GM12878 (cell line): ENCODE measurements around the gene RAD9A. TPM values are rescaled to one million over a fixed set of nuclear protein-coding genes. Genes with fewer than 3 reads are reported as not detected.

ENCODE experiments used
- ATAC-seq: fragments of 200-7000 bp; cut with Tn5 transposase; 3 replicates; pipeline ENCODE4 v1.9.1; 2020; ENCODE audit warnings: mild to moderate bottlenecking, moderate library complexity
- BruUV-seq: library from RNA; stranded (reverse); fragments of 400-500 nt; replicated peaks from 2 replicates; lab custom pipeline; 2021; lab: Mats Ljungman, UMichigan
- CTCF ChIA-PET: fragments of 300-600 bp; sonication (Branson Sonifier 250); formaldehyde crosslinking; extraction: SDS; loops from one replicate; lab custom pipeline; 2021; ENCODE audit warnings: inconsistent platforms; lab: Yijun Ruan, JAX
- POLR2A ChIA-PET: fragments of 350-600 bp; formaldehyde crosslinking; extraction: SDS; loops from one replicate; lab custom pipeline; 2021; ENCODE audit warnings: inconsistent platforms; lab: Charles Lee
- RAD21 ChIA-PET: fragments of 300-600 bp; sonication (Branson Sonifier 250); formaldehyde crosslinking; loops from one replicate; lab custom pipeline; 2023; ENCODE audit warnings: antibody characterized with exemption; ENCODE audit not compliant: unreplicated experiment; lab: Charles Lee
- SMC1A ChIA-PET: fragments of 300-600 bp; sonication (Branson Sonifier 250); formaldehyde crosslinking; loops from one replicate; lab custom pipeline; 2023; ENCODE audit not compliant: unreplicated experiment, uncharacterized antibody; lab: Charles Lee
- DNase-seq: peaks from one replicate; pipeline ENCODE4 v3.0.0-alpha.2; 2011; ENCODE audit warnings: low read depth, low spot score
- FAIRE-seq: peaks from 3 replicates; lab custom pipeline; 2011; peaks lifted over from hg19 to GRCh38; lab: Jason Lieb, UNC
- H2AFZ ChIP-seq: 2 replicates; pipeline ENCODE4 v1.6.0; 2011; ENCODE audit warnings: low read depth, low read length, control low read depth; ENCODE audit not compliant: control insufficient read depth
- H3K27ac ChIP-seq: 2 replicates; pipeline ENCODE4 v1.5.1; 2011; ENCODE audit warnings: control low read depth; ENCODE audit not compliant: control insufficient read depth, insufficient read depth
- H3K27me3 ChIP-seq, 2 experiments: replicated peaks in 1 of 2; 2 replicates each; pipeline versions ENCODE4 v1.6.0 to v1.6.1; 2011; ENCODE audit warnings: low read length in 1 of 2; ENCODE audit not compliant: control insufficient read depth in 2 of 2, insufficient read depth in 2 of 2
- H3K36me3 ChIP-seq, 2 experiments: 2 replicates each; pipeline ENCODE4 v1.5.1; 2011; ENCODE audit warnings: low read length in 1 of 2; ENCODE audit not compliant: control insufficient read depth in 2 of 2, insufficient read depth in 2 of 2
- H3K4me1 ChIP-seq: 2 replicates; pipeline ENCODE4 v1.6.1; 2011; ENCODE audit warnings: mild to moderate bottlenecking, low read length, moderate library complexity, mixed read lengths; ENCODE audit not compliant: control insufficient read depth, insufficient read depth
- H3K4me2 ChIP-seq: 2 replicates; pipeline ENCODE4 v1.6.0; 2011; ENCODE audit warnings: control low read depth; ENCODE audit not compliant: control insufficient read depth, insufficient read depth
- H3K4me3 ChIP-seq: fragments of 200-600 bp; sonication (generic); 2 replicates; pipeline ENCODE4 v1.5.1; 2016
- H3K79me2 ChIP-seq: 2 replicates; pipeline ENCODE4 v1.6.0; 2011; ENCODE audit warnings: low read length; ENCODE audit not compliant: control insufficient read depth, insufficient read depth
- H3K9ac ChIP-seq: 2 replicates; pipeline ENCODE4 v1.8.0; 2011; ENCODE audit warnings: low read length, control low read depth, mixed read lengths; ENCODE audit not compliant: control insufficient read depth, insufficient read depth
- H3K9me3 ChIP-seq: replicated peaks from 3 replicates; pipeline ENCODE4 v1.5.1; 2011; ENCODE audit warnings: mild to moderate bottlenecking, low read length; ENCODE audit not compliant: control insufficient read depth, insufficient read depth
- H4K20me1 ChIP-seq: 2 replicates; pipeline ENCODE4 v1.6.0; 2011; ENCODE audit not compliant: control insufficient read depth, insufficient read depth
- CHD1 ChIP-seq: IDR thresholded peaks from 2 replicates; pipeline ENCODE4 v1.6.1; 2012; ENCODE audit warnings: low read depth, low read length, improper control_type of control experiment
- JUND ChIP-seq: IDR thresholded peaks from 2 replicates; pipeline ENCODE4 v1.6.1; 2012; ENCODE audit warnings: low read depth, mild to moderate bottlenecking, low read length, improper control_type of control experiment, moderate library complexity
- KLF5 ChIP-seq: fragments of 450-650 bp; IDR thresholded peaks from 2 replicates; pipeline ENCODE4 v1.6.1; 2014; ENCODE audit warnings: mild to moderate bottlenecking; ENCODE audit not compliant: partially characterized antibody
- MTA2 ChIP-seq: fragments of 450-650 bp; IDR thresholded peaks from 2 replicates; pipeline ENCODE4 v1.6.1; 2016; ENCODE audit warnings: low read depth, mild to moderate bottlenecking, moderate library complexity
- MXI1 ChIP-seq: fragments of 150-350 bp; IDR thresholded peaks from 2 replicates; pipeline ENCODE4 v1.6.1; 2011; ENCODE audit warnings: low read depth, mild to moderate bottlenecking, inconsistent platforms, low read length, improper control_type of control experiment
- PRDM15 ChIP-seq: fragments of 450-650 bp; formaldehyde crosslinking; IDR thresholded peaks from 2 replicates; pipeline ENCODE4 v1.4.0; 2020; ENCODE audit warnings: mild to moderate bottlenecking, moderate library complexity
- SIN3A ChIP-seq: IDR thresholded peaks from 2 replicates; pipeline ENCODE4 v1.6.1; 2012; ENCODE audit warnings: low read depth, low read length, improper control_type of control experiment
- STAT3 ChIP-seq: IDR thresholded peaks from 2 replicates; pipeline ENCODE4 v1.6.1; 2011; ENCODE audit warnings: low read depth, low read length, improper control_type of control experiment
- SUPT20H ChIP-seq: IDR thresholded peaks from 2 replicates; pipeline ENCODE4 v1.6.1; 2011; ENCODE audit warnings: low read depth, mild to moderate bottlenecking, low read length, moderate library complexity, borderline replicate concordance; ENCODE audit not compliant: control insufficient read depth
- YBX1 ChIP-seq: fragments of 450-650 bp; IDR thresholded peaks from 2 replicates; pipeline ENCODE4 v1.6.1; 2016; ENCODE audit warnings: antibody characterized with exemption
- YY1 ChIP-seq: IDR thresholded peaks from 2 replicates; pipeline ENCODE4 v1.6.1; 2011; ENCODE audit warnings: low read depth, mild to moderate bottlenecking, low read length
- WGBS: methylation state at CpG from one replicate; pipeline ENCODE4 v1.1.6; 2016; ENCODE audit warnings: low lambda C conversion rate; ENCODE audit not compliant: insufficient replicate concordance, insufficient coverage; ENCODE audit errors: missing lambda C conversion rate; 5-methylcytosine and 5-hydroxymethylcytosine counted together
- in situ Hi-C: fragments of 300-500 bp; cut with MboI; formaldehyde crosslinking; loops from 9 replicates; pipeline ENCODE4 v1.14.3; 2018; ENCODE audit warnings: mixed read lengths
- intact Hi-C: fragments of 100-400 bp; cut with micrococcal nuclease; formaldehyde crosslinking; loops from one replicate; pipeline ENCODE4 v1.14.2; 2022; ENCODE audit not compliant: unreplicated experiment
- polyA plus RNA-seq, 11 experiments: library from polyadenylated mRNA; depleted of rRNA in 4 of 11; unstranded in 6 of 11; stranded (reverse) in 5 of 11; fragments of >200 nt; fragmentation: Nextera tagmentation in 4 of 11; fragmentation: Illumina TruSeq in 1 of 11; extraction: Ambion mirVana in 4 of 11; extraction: Trizol in 1 of 11; gene quantifications; 1 replicate in 1 of 11; 2 replicates in 10 of 11; pipeline versions ENCODE4 v1.2.1 to v1.2.3, GENCODE V29; 2011 to 2016; ENCODE audit warnings: inconsistent platforms in 2 of 11, missing spikeins in 2 of 11, low read depth in 1 of 11
- total RNA-seq, 4 experiments: library from RNA; depleted of rRNA in 3 of 4; stranded (reverse); fragments of >200 nt in 3 of 4; fragmentation: Illumina TruSeq in 1 of 4; extraction: Trizol in 1 of 4; gene quantifications; 2 replicates each; pipeline versions ENCODE4 v1.2.1 to v1.2.3, GENCODE V29; 2013 to 2021
- TF ChIP-seq, protein P1 (sequence below): fragments of 450-650 bp; IDR thresholded peaks from 2 replicates; pipeline ENCODE4 v1.6.1; 2017; ENCODE audit warnings: low read depth, mild to moderate bottlenecking, moderate library complexity
- TF ChIP-seq, protein P2 (sequence below): fragments of 450-650 bp; IDR thresholded peaks from 2 replicates; pipeline ENCODE4 v1.6.1; 2017; ENCODE audit warnings: mild to moderate bottlenecking
- TF ChIP-seq, protein P3 (sequence below): fragments of 150-350 bp; IDR thresholded peaks from 2 replicates; pipeline ENCODE4 v1.6.1; 2014; ENCODE audit warnings: mild to moderate bottlenecking, low read depth, low read length

The RAD9A gene
- total and polyA plus RNA-seq, 10 of the 15 experiments (the other 5 are each of a cell fraction or from before 2014, with no cell fraction given), result 1.1 to 36.2 (median 19.8) TPM

DNA sequence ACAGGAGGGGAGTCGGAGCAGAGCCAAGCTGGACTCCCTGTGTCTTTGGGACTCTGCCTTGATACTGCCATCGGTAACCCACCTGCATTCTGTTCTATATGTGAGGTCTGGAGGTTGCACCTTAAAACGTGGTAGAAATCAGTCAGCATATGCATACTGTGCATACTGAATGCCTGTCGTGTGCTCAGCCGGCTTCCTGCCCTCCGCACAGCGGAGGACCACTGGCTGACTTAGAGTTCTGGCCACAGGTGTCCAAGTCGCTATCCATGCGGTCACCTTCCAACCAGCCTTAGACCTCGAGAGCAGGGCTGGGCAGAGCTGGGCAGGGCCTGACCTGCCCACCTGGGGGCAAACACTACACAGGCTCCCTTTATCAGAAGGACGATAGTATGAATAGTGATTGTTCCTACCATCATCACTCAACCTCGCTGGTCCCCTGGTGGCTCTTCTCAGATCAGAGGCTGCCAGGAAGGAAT, 15.9 kb downstream of the RAD9A start:
- ChIA-PET RAD21 (interaction anchor here (0.9 to 2.6 kb wide), 6 partner anchors 16 to 62 kb away, joined by 4 to 18 read pairs (median 5); partner anchors contain the start of genes PTPRCAP and RAD9A), SMC1A (interaction anchor here (0.8 to 3.1 kb wide), 6 partner anchors 13 to 77 kb away, joined by 3 to 11 read pairs (median 3); partner anchors contain the start of genes PTPRCAP and TMEM134), CTCF (interaction anchor here (0.8 to 1.9 kb wide), 5 partner anchors 13 to 61 kb away, joined by 3 to 7 read pairs (median 4); partner anchors contain the start of gene TMEM134), POLR2A (interaction anchor here (0.7 to 3.0 kb wide), 8 partner anchors 10 to 79 kb away, joined by 3 to 12 read pairs (median 4); partner anchors contain the start of genes PTPRCAP, RPS6KB2 and TMEM134)
- FAIRE-seq, result no peak
- intact Hi-C loops, result no loop called here
- Histone ChIP-seq H3K27me3 (no peaks in the 10 kb centered on the region), H3K4me1 (peaks cover 68% of the 10 kb centered on the region), H3K9ac (no peak overlapping the region; the same call in 1 of the 2 replicates), H3K27ac (peak overlapping the region; percentile 84), H3K36me3 (no peaks in the 10 kb centered on the region), H3K4me2 (peak overlapping the region; percentile 41; the same call in 1 of the 2 replicates), H3K9me3 (no peaks in the 10 kb centered on the region), H2AFZ (no peak overlapping the region), H4K20me1 (no peaks in the 10 kb centered on the region), H3K4me3 (no peak overlapping the region), H3K79me2 (peaks cover 32% of the 10 kb centered on the region)
- WGBS, result 69% methylated on average over 12 of the region's 12 CpGs
- no peak for ATAC-seq
- no TSS peak for BruUV-seq
- in situ Hi-C loops, result no loop called here
- DNase-seq, result no peak
- TF ChIP-seq SUPT20H, result no peak
- no peak for TF ChIP-seq STAT3
- no peak for TF ChIP-seq PRDM15 (CRISPR knock-in tag)
- TF ChIP-seq, protein P1, sequence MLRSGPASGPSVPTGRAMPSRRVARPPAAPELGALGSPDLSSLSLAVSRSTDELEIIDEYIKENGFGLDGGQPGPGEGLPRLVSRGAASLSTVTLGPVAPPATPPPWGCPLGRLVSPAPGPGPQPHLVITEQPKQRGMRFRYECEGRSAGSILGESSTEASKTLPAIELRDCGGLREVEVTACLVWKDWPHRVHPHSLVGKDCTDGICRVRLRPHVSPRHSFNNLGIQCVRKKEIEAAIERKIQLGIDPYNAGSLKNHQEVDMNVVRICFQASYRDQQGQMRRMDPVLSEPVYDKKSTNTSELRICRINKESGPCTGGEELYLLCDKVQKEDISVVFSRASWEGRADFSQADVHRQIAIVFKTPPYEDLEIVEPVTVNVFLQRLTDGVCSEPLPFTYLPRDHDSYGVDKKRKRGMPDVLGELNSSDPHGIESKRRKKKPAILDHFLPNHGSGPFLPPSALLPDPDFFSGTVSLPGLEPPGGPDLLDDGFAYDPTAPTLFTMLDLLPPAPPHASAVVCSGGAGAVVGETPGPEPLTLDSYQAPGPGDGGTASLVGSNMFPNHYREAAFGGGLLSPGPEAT, result no peak
- TF ChIP-seq, protein P2, sequence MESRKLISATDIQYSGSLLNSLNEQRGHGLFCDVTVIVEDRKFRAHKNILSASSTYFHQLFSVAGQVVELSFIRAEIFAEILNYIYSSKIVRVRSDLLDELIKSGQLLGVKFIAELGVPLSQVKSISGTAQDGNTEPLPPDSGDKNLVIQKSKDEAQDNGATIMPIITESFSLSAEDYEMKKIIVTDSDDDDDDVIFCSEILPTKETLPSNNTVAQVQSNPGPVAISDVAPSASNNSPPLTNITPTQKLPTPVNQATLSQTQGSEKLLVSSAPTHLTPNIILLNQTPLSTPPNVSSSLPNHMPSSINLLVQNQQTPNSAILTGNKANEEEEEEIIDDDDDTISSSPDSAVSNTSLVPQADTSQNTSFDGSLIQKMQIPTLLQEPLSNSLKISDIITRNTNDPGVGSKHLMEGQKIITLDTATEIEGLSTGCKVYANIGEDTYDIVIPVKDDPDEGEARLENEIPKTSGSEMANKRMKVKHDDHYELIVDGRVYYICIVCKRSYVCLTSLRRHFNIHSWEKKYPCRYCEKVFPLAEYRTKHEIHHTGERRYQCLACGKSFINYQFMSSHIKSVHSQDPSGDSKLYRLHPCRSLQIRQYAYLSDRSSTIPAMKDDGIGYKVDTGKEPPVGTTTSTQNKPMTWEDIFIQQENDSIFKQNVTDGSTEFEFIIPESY, result no peak
- TF ChIP-seq YY1, result no peak
- TF ChIP-seq SIN3A, result no peak
- no peak for TF ChIP-seq MTA2
- TF ChIP-seq MXI1, result no peak
- no peak for TF ChIP-seq JUND
- TF ChIP-seq KLF5, result no peak
- TF ChIP-seq YBX1, result no peak
- TF ChIP-seq, protein P3, sequence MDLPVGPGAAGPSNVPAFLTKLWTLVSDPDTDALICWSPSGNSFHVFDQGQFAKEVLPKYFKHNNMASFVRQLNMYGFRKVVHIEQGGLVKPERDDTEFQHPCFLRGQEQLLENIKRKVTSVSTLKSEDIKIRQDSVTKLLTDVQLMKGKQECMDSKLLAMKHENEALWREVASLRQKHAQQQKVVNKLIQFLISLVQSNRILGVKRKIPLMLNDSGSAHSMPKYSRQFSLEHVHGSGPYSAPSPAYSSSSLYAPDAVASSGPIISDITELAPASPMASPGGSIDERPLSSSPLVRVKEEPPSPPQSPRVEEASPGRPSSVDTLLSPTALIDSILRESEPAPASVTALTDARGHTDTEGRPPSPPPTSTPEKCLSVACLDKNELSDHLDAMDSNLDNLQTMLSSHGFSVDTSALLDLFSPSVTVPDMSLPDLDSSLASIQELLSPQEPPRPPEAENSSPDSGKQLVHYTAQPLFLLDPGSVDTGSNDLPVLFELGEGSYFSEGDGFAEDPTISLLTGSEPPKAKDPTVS, result no peak
- no peak for TF ChIP-seq CHD1
